ENCODE results near the gene PRADC1. TPM values are rescaled to one million over a fixed set of nuclear protein-coding genes. Genes with fewer than 3 reads are reported as not detected.

Gene PRADC1
- total RNA-seq, result 13.0 TPM
- polyA plus RNA-seq, result 35.2 TPM

GRCh38 chr2:73233154-73233931 is at the start of gene PRADC1:
Gene PRADC1, minus strand, starts transcription at chr2:73233239. Its CDS starts 79 bp downstream, at chr2:73233160.
- under 1% methylated on average over 67 of the region's 67 CpGs for WGBS
- Histone ChIP-seq H3K36me3 (ENCODE audit: insufficient read depth) (no peaks in the 10 kb centered on the region), H3K27ac (ENCODE audit: low read depth) (peak within 1 kb of the TSS; percentile 38), H3K4me3 (ENCODE audit: low read depth, low read length) (peak within 1 kb of the TSS; percentile 71), H3K4me1 (ENCODE audit: insufficient read depth) (peaks cover 3% of the 10 kb centered on the region)
- peak; percentile 99 for DNase-seq (ENCODE audit: extremely low spot score)

- H3K36me3 ChIP-seq (ENCODE audit: insufficient read depth), result no peaks in the 10 kb centered on the region
- no peak overlapping the region for H3K4me3 ChIP-seq (ENCODE audit: low read depth, low read length)
- no peak for DNase-seq (ENCODE audit: extremely low spot score)
- no peak overlapping the region for H3K27ac ChIP-seq (ENCODE audit: low read depth)
- H3K4me1 ChIP-seq (ENCODE audit: insufficient read depth), result no peaks in the 10 kb centered on the region
These were observed 48.2 kb upstream of the PRADC1 start for GRCh38 chr2:73281244-73281643.

GRCh38 chr2:73279852-73280251 is 46.8 kb upstream of the PRADC1 start:
- no peaks in the 10 kb centered on the region for H3K36me3 ChIP-seq (ENCODE audit: insufficient read depth)
- WGBS, result 79% methylated on average over 9 of the region's 9 CpGs
- DNase-seq (ENCODE audit: extremely low spot score), result no peak
- H3K4me3 ChIP-seq (ENCODE audit: low read depth, low read length), result no peak overlapping the region
- no peaks in the 10 kb centered on the region for H3K4me1 ChIP-seq (ENCODE audit: insufficient read depth)
- no peak overlapping the region for H3K27ac ChIP-seq (ENCODE audit: low read depth)

GRCh38 chr2:73272270-73272669 is 39.2 kb upstream of the PRADC1 start:
- DNase-seq (ENCODE audit: extremely low spot score), result no peak
- H3K36me3 ChIP-seq (ENCODE audit: insufficient read depth), result no peaks in the 10 kb centered on the region
- no peak overlapping the region for H3K4me3 ChIP-seq (ENCODE audit: low read depth, low read length)
- H3K27ac ChIP-seq (ENCODE audit: low read depth), result no peak overlapping the region
- H3K4me1 ChIP-seq (ENCODE audit: insufficient read depth), result no peaks in the 10 kb centered on the region
- WGBS, result 70% methylated on average over 1 of the region's 1 CpG

- no peak for DNase-seq (ENCODE audit: extremely low spot score)
- peak overlapping the region; percentile 20 for H3K4me3 ChIP-seq (ENCODE audit: low read depth, low read length)
- WGBS, result 20% methylated on average over 22 of the region's 22 CpGs
These were observed 36.8 kb upstream of the PRADC1 start for GRCh38 chr2:73269686-73270465.

GRCh38 chr2:73268830-73269685 is 36.0 kb upstream of the PRADC1 start:
- 6% methylated on average over 113 of the region's 113 CpGs for WGBS
- no peak for DNase-seq (ENCODE audit: extremely low spot score)
- Histone ChIP-seq H3K4me1 (ENCODE audit: insufficient read depth) (no peaks in the 10 kb centered on the region), H3K27ac (ENCODE audit: low read depth) (no peak overlapping the region), H3K4me3 (ENCODE audit: low read depth, low read length) (peak overlapping the region; percentile 20), H3K36me3 (ENCODE audit: insufficient read depth) (no peaks in the 10 kb centered on the region)

More at GRCh38 chr2:73269686-73270465, 36.8 kb upstream of the PRADC1 start:
- Histone ChIP-seq H3K36me3 (ENCODE audit: insufficient read depth) (no peaks in the 10 kb centered on the region), H3K27ac (ENCODE audit: low read depth) (no peak overlapping the region), H3K4me1 (ENCODE audit: insufficient read depth) (no peaks in the 10 kb centered on the region)

- Histone ChIP-seq H3K4me3 (ENCODE audit: low read depth, low read length) (peak overlapping the region; percentile 20), H3K4me1 (ENCODE audit: insufficient read depth) (no peaks in the 10 kb centered on the region), H3K27ac (ENCODE audit: low read depth) (no peak overlapping the region), H3K36me3 (ENCODE audit: insufficient read depth) (no peaks in the 10 kb centered on the region)
- WGBS, result 36% methylated on average over 14 of the region's 14 CpGs
- no peak for DNase-seq (ENCODE audit: extremely low spot score)
These were observed 35.4 kb upstream of the PRADC1 start for GRCh38 chr2:73268366-73268829.

GRCh38 chr2:73267008-73267407 is 34.0 kb upstream of the PRADC1 start:
- Histone ChIP-seq H3K4me1 (ENCODE audit: insufficient read depth) (no peaks in the 10 kb centered on the region), H3K27ac (ENCODE audit: low read depth) (no peak overlapping the region), H3K36me3 (ENCODE audit: insufficient read depth) (no peaks in the 10 kb centered on the region), H3K4me3 (ENCODE audit: low read depth, low read length) (no peak overlapping the region)
- 98% methylated on average over 4 of the region's 4 CpGs for WGBS
- no peak for DNase-seq (ENCODE audit: extremely low spot score)

- no peaks in the 10 kb centered on the region for H3K36me3 ChIP-seq (ENCODE audit: insufficient read depth)
- no peak for DNase-seq (ENCODE audit: extremely low spot score)
- 87% methylated on average over 26 of the region's 26 CpGs for WGBS
These were observed 33.2 kb upstream of the PRADC1 start for GRCh38 chr2:73266061-73266901.

GRCh38 chr2:73265298-73266060 is 32.4 kb upstream of the PRADC1 start:
- Histone ChIP-seq H3K27ac (ENCODE audit: low read depth) (no peak overlapping the region), H3K4me3 (ENCODE audit: low read depth, low read length) (no peak overlapping the region), H3K4me1 (ENCODE audit: insufficient read depth) (no peaks in the 10 kb centered on the region), H3K36me3 (ENCODE audit: insufficient read depth) (no peaks in the 10 kb centered on the region)
- DNase-seq (ENCODE audit: extremely low spot score), result no peak
- WGBS, result 92% methylated on average over 28 of the region's 28 CpGs

More at GRCh38 chr2:73266061-73266901, 33.2 kb upstream of the PRADC1 start:
- no peak overlapping the region for H3K4me3 ChIP-seq (ENCODE audit: low read depth, low read length)
- H3K4me1 ChIP-seq (ENCODE audit: insufficient read depth), result no peaks in the 10 kb centered on the region
- H3K27ac ChIP-seq (ENCODE audit: low read depth), result no peak overlapping the region

GRCh38 chr2:73264783-73265182 is 31.7 kb upstream of the PRADC1 start:
- H3K27ac ChIP-seq (ENCODE audit: low read depth), result no peak overlapping the region
- 86% methylated on average over 4 of the region's 4 CpGs for whole genome bisulfite sequencing
- no peak for DNase-seq (ENCODE audit: extremely low spot score)
- no peak overlapping the region for H3K4me3 ChIP-seq (ENCODE audit: low read depth, low read length)
- H3K36me3 ChIP-seq (ENCODE audit: insufficient read depth), result no peaks in the 10 kb centered on the region
- H3K4me1 ChIP-seq (ENCODE audit: insufficient read depth), result no peaks in the 10 kb centered on the region

GRCh38 chr2:73264332-73264606 is 31.2 kb upstream of the PRADC1 start:
- H3K36me3 ChIP-seq (ENCODE audit: insufficient read depth), result no peaks in the 10 kb centered on the region
- no peak overlapping the region for H3K4me3 ChIP-seq (ENCODE audit: low read depth, low read length)
- no peaks in the 10 kb centered on the region for H3K4me1 ChIP-seq (ENCODE audit: insufficient read depth)
- 90% methylated on average over 15 of the region's 15 CpGs for WGBS
- no peak overlapping the region for H3K27ac ChIP-seq (ENCODE audit: low read depth)
- DNase-seq (ENCODE audit: extremely low spot score), result no peak

All from urinary bladder (tissue), 4 donors.